NCI-H2107 (cell line): Measurements from ENCODE around the gene CNN3.

Experiments used
- DNase-seq: peaks from one replicate; lab custom pipeline; 2025; lab: John Stamatoyannopoulos, UW

CNN3 gene

GRCh38 chr1:94887603-94888171 is 39.2 kb downstream of the CNN3 start:
- no peak for DNase-seq

GRCh38 chr1:94887106-94887505 is 39.8 kb downstream of the CNN3 start:
- no peak for DNase-seq

DNA sequence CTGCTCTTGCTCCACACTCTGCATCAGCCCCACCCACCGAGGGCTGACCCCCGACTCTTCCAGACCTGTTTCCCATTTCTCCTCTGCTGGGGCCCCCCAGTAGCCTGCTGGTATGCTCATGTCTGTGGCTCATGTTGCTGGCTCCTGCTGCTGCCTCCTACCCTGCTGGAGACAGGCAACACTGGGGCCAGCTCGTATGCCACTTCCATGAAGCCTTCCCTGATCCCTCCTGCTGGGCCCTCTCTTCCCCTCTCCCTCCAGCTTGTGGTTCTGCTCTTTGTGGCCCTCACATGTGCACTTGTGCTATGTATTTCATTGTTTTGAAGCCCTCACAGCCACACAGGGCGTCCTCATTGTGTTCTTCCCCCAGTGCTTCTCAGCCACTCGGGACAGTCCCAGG is 40.5 kb downstream of the CNN3 start:
- DNase-seq: no peak

- no peak for DNase-seq
Observed at GRCh38 chr1:94884507-94884906, 42.4 kb downstream of the CNN3 start.

- DNase-seq: no peak
Observed at GRCh38 chr1:94884106-94884505, 42.8 kb downstream of the CNN3 start.

DNA sequence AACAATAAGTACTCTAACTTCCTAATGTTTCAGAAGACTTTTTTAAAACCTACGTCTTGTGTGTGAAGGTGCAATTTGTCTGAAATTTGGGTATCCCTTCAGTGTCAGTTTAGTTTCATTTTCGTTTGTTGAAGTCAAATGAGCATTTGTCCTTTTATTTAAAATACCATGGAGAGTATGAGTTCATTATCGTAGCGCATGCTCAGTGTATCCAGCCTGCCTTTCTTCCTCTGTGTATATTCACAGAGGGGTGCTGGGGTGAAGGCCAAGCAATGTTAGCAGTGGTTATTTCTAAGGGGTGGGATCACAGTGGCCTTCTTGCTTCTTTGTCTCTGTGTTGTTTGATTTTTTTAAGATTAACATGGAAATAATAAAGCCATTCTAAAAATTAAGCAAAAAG is 43.2 kb downstream of the CNN3 start:
- peak; percentile 29 for DNase-seq

DNA sequence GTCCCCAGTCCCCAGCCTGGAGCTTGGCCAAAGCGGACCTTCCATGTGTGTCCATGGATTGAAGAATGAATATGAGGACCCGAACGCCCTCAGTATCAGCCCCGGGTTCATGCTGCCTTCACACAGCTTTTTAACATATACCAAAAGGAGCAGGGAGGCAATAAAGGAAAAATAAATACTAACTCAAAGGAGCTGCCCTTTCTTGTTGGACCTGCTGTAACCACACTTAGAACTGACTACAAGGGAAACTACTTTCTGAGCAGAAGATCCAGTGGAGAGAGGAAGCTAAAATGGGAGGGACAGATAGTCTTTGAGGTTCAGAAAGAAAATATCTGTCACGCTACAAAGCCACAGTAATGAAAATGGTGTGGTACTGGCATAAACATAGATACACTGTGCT is 48.6 kb downstream of the CNN3 start:
- no peak for DNase-seq

GRCh38 chr1:94876362-94876761 is 50.5 kb downstream of the CNN3 start:
- no peak for DNase-seq

GRCh38 chr1:94875794-94876193 is 51.1 kb downstream of the CNN3 start:
- no peak for DNase-seq

GRCh38 chr1:94874423-94874822 is 52.5 kb downstream of the CNN3 start:
- DNase-seq: no peak

DNA sequence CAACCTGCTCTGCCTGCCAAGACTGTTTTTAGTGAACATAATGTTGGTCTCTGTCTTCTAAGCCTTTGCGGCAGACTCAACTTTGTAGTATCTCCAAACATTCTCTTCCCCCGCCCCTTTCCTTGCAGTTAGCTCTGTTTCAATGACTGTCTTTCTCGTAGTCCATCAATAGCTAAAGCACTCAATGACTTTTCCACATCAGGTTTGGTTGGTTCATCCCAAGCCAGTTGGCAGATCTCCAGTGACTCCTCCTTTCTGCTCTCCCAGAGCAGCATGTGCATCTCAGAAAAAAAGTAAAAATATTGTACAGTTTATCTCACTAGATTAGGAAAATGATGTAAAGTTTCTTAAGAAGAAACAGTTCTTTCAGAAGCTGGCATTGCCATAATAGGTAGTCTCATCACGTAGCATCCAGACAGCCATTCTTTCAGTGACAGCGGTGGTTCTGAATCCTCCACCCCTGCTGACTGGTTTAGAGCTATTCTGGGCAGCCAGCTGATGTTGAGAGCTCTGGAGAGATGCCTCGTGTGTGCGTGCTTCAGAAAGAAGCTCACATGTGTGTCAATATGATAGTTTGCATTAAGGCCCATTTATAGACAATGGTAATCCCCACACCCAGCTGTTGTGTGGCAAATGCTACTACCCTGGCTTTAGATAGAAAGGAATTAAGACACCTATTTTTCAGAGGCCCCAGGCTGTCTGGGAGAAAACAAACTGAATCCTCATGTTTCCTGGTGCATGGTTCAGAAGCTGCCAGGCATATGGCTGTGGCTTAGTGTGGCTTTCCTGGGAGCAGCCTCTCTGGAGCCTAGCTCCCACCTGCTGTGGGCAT is 53.2 kb downstream of the CNN3 start:
- no peak for DNase-seq

- DNase-seq: no peak
Observed at GRCh38 chr1:94872771-94873495, 54.0 kb downstream of the CNN3 start.

- DNase-seq: no peak
Observed at GRCh38 chr1:94871031-94871430, 55.9 kb downstream of the CNN3 start.

- no peak for DNase-seq
Observed at GRCh38 chr1:94866164-94866807, 60.6 kb downstream of the CNN3 start.

- no peak for DNase-seq
Observed at GRCh38 chr1:94865360-94865759, 61.5 kb downstream of the CNN3 start.

DNA sequence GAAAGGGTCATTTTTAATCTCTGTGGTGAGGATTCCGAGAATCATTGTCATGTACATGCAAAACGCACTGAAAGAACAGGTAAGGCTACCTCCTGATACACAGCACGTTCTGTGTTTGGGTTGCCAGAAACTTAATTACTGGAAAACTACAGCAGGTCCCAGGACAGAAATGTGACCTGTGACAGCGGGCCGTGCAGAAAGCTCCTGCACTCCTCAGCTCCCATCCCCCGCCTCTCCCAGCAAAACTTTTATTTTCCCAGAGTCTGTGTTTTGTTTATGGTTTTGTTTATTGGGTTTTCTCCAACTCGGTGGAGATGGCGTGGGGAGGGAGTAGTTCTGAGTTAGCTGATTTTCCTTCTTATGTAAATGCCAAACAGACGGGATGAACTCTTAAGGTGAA is 62.1 kb downstream of the CNN3 start:
- no peak for DNase-seq

DNA sequence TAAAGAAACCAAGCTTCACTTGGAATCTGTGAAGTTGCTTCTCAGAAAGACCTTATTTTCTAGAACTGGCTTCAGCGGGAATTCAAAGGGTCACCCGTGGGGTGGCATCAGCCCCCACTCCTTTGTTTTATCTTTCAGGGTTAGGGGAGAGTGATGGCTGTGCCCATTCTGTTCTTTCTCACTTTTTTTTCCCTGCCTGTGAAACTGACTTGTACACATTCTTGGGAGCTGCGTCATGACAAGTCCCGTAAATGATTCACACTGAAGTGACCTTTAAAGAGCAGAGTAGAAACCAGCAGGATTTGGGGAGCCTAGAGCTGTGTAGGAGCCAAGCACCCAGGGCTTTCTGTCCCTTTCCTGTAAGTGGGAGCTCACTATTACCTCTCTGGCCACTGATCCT is 63.0 kb downstream of the CNN3 start:
- no peak for DNase-seq

DNA sequence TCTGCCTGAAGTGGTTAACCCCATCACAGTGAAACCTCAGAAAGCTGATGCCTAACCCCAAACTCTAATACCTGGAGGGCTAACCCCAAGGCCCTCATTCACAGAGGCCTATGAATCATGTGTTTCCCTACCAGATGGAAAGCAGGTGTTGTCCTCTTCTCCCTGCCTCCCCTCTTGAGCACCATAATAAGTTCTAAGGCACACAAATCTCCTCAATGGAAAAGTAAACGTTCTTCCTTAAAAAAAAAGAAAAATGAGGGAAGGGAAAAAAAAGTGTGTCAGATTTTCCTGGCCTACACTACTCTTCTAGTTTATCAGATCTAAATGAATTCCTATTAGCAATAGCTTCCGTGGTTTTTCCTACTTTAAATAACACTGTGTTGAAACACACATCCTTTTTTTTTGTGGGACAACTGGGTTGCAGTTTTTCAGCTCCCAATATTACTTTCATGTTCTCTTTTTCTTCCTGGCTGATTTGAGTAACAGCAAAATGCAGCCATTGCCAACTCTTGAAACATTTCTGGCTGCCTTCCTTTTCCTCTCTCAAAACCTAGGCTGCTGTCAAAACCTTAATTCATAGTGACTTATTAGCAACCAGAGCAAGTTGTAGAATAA is 63.5 kb downstream of the CNN3 start:
- no peak for DNase-seq

DNA sequence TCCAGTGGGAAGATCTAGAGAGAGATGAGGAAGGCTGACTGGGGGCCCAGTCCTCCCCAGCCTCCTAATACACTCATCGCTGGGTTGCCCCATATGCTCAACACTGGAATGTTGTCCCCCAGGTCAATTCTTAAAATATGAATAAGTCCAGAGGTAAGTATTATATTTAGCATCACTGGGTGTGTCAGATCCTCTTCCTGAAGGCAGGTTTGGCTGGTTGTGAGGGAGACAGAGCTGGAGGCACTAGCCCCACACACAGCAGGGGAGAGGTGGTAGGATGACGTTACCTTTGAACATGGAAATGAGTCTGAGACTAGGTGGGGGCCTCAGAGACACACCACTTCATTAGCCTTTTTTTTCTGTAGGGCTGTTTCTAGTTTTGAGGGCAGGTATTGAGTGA is 64.2 kb downstream of the CNN3 start:
- no peak for DNase-seq

- DNase-seq: no peak
Observed at GRCh38 chr1:94859174-94859573, 67.7 kb downstream of the CNN3 start.

DNA sequence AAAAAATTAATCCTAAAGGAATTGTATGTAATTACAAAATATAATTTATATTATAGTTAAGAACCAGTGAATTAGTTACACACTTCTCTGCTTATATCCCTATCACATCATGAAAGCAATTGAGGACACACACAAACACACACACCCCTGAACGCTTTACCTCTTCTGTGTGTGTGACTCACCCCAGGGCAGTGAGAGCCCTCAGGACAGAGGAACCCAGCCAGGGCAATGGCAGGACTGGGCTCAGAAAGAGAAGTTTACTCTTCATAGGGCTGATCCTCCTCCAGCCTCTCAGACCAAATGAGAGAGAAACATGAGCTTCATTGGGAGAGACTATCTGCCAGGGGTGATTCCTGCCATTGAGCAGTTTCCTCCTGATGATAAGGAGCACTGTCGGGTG is 68.6 kb downstream of the CNN3 start:
- DNase-seq: no peak

- DNase-seq: no peak
Observed at GRCh38 chr1:94856868-94857267, 70.0 kb downstream of the CNN3 start.
